ENCODE measurements around the gene CEBPE.

CEBPE gene

DNA sequence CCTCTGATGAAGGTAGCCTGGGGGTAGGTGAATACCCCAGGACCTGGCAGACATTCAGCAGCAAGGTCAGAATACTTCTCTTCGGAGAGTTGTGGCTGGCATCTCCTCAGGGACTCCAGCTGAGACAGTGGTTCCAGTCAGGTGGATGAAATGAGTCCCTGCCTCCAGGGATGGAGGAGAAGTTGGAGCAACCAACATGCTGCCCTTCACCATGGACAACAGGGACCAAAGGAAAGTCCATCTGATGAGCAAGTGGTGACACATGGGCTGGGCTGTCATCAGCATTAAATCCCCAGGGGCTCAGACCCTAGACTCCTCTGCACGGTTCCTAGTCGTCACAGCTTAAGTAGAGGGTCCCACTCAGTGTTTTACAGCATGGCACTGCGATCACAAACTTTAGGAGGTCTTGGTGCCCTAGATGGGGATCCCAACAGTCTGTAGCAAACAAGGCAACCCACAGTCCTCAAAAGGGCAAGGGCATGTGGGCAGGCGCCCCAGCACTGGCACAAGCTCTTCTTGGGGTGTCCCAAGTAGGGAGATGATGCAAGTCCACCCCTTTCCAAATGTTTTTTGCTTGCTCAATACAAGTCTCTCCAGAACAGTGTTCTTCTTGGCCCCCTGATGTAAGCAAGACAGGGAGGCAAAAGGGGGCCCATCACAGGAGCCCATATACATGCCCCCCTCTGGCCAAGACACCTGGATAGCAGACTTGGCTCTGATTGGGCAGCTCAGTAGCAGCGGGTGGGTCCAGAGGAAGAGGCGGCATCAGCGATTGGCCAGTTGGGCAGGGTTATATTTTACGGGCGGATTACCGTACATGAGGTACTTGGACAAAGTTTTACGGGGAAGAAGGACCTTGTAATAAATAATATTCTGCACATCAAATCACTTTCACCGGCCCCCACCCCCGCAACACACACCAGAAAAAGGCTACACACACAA, 50.9 kb downstream of the CEBPE start:
- peak overlapping the region; percentile 9 for H3K4me3 ChIP-seq (ENCODE audit: low read depth, low read length, poor library complexity, severe bottlenecking)
- TF ChIP-seq CTCF (IDR thresholded peaks at IDR 0.05; ENCODE audit: low read length): no peak
- peaks cover 32% of the 10 kb centered on the region for H3K4me1 ChIP-seq (ENCODE audit: insufficient read depth, low read length, severe bottlenecking)
- peaks cover 11% of the 10 kb centered on the region for H3K79me2 ChIP-seq (ENCODE audit: insufficient read depth, low read length)
- no peak overlapping the region for H3K27ac ChIP-seq (ENCODE audit: low read depth, low read length, poor library complexity, severe bottlenecking)
- H2AFZ ChIP-seq (ENCODE audit: low read length): no peak overlapping the region
- peak overlapping the region; percentile 20; the same call in 1 of the 2 replicates for H3K4me2 ChIP-seq (ENCODE audit: low read length)
- peaks cover 68% of the 10 kb centered on the region for H3K36me3 ChIP-seq (ENCODE audit: insufficient read depth, low read length)
- H3K9me3 ChIP-seq (ENCODE audit: low read length): no peaks in the 10 kb centered on the region
- no peak overlapping the region; the same call in 1 of the 2 replicates for H3K9ac ChIP-seq (ENCODE audit: low read length)
- no peaks in the 10 kb centered on the region for H4K20me1 ChIP-seq (ENCODE audit: insufficient read depth, low read length)
- no peaks in the 10 kb centered on the region for H3K9me2 ChIP-seq (ENCODE audit: low read depth, low read length)
- no peaks in the 10 kb centered on the region for H3F3A ChIP-seq (ENCODE audit: insufficient read depth, low read length)
- H3K27me3 ChIP-seq (ENCODE audit: insufficient read depth, low read length): no peaks in the 10 kb centered on the region

Measured in OCI-LY1 (cell line).